OCI-LY7 (cell line): ENCODE measurements around the gene SGSM2.

ENCODE experiments used
- CTCF ChIP-seq: fragments of 200-600 bp; sonication (generic); conservative IDR thresholded peaks from 2 replicates; pipeline ENCODE4 v1.5.1; 2014; ENCODE audit warnings: mild to moderate bottlenecking, antibody characterized with exemption, low read length, moderate library complexity, mixed read lengths
- EZH2phosphoT487 ChIP-seq: fragments of 200-600 bp; sonication (generic); IDR thresholded peaks from 2 replicates; pipeline ENCODE4 v1.6.1; 2018; ENCODE audit warnings: low read depth, borderline replicate concordance, mild to moderate bottlenecking, mixed run types, antibody characterized with exemption, low read length, moderate library complexity, mixed read lengths

GRCh38 chr17:2321399-2321798 is 15.9 kb upstream of the SGSM2 start:
- no peak for TF ChIP-seq CTCF
- TF ChIP-seq EZH2phosphoT487, result no peak
